ENCODE results near the gene PCSK5. TPM values are rescaled to one million over a fixed set of nuclear protein-coding genes. Genes with fewer than 3 reads are reported as not detected.

Gene PCSK5
- total and polyA plus RNA-seq, 4 experiments from 2014 or later: 3.4 to 8.4 (median 6.5) TPM

- ChIA-PET CTCF (ENCODE audit: partially characterized antibody) (no interaction called here), POLR2A (ENCODE audit: partially characterized antibody) (no interaction called here)
- Histone ChIP-seq H3K4me3 (ENCODE audit: low read length in 2 of 2) (no peak overlapping the region), H3K36me3 (ENCODE audit: insufficient read depth, low read length) (peaks cover 7% of the 10 kb centered on the region), H3K27me3 (ENCODE audit: insufficient read depth, low read length) (no peaks in the 10 kb centered on the region), H3K27ac (ENCODE audit: low read depth, low read length) (no peak overlapping the region), H3K4me1 (ENCODE audit: insufficient read depth, low read length) (no peaks in the 10 kb centered on the region), H3K9me3 (ENCODE audit: control insufficient read depth in 1 of 2, low read length in 2 of 2) (no peaks in the 10 kb centered on the region)
- Mint-ChIP-seq H3K36me3 (peaks cover 31 to 32% of the 10 kb centered on the region in 2 donors), H3K27me3 (no peaks in the 10 kb centered on the region), H3K27ac (no peak overlapping the region), H3K4me3 (no peak overlapping the region), H3K9me3 (no peaks in the 10 kb centered on the region), H3K4me1 (no peaks in the 10 kb centered on the region)
- intact Hi-C loops (cut with micrococcal nuclease): no loop called here
- no peak for DNase-seq
Measured at GRCh38 chr9:76162751-76163500, 272.5 kb downstream of the PCSK5 start.

DNA sequence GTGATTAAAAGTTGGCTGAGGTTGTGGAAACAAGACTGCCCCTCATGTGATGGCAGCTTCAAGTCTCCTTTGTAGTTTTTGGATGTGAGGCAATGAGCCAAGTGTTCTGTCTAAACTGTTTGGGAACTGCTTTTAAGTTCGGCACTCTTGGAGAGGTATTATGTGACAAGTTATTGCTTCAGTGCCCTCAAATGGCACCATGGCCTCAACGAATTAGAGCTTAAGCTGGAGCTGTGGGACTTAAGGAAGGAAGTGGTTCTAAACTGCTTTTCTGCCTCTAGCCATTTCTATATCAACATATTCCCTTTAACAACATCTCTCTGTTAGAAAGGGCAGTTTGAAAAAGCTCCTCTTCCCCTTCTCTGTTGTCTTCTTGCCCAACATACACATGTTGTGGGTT, 276.1 kb downstream of the PCSK5 start:
- Histone ChIP-seq H3K27ac (ENCODE audit: low read depth, low read length) (no peak overlapping the region), H3K27me3 (ENCODE audit: insufficient read depth, low read length) (no peaks in the 10 kb centered on the region), H3K4me3 (ENCODE audit: low read length in 2 of 2) (no peak overlapping the region), H3K4me1 (ENCODE audit: insufficient read depth, low read length) (no peaks in the 10 kb centered on the region), H3K9me3 (ENCODE audit: control insufficient read depth in 1 of 2, low read length in 2 of 2) (no peaks in the 10 kb centered on the region), H3K36me3 (ENCODE audit: insufficient read depth, low read length) (no peaks in the 10 kb centered on the region)
- Mint-ChIP-seq H3K27me3 (no peaks in the 10 kb centered on the region), H3K4me3 (no peak overlapping the region), H3K36me3 (peaks cover 24 to 33% of the 10 kb centered on the region in 2 donors), H3K9me3 (no peaks in the 10 kb centered on the region), H3K4me1 (no peaks in the 10 kb centered on the region), H3K27ac (peak overlapping the region in 1 of 7 donors; percentile 37)
- POLR2A ChIA-PET (ENCODE audit: partially characterized antibody): no interaction called here
- CTCF ChIA-PET (ENCODE audit: partially characterized antibody): interaction anchor here (0.9 kb wide), 1 partner anchor 12 kb away, joined by 3 read pairs; no protein-coding TSS in a partner anchor
- no peak for DNase-seq
- intact Hi-C loops (cut with micrococcal nuclease): no loop called here

DNA sequence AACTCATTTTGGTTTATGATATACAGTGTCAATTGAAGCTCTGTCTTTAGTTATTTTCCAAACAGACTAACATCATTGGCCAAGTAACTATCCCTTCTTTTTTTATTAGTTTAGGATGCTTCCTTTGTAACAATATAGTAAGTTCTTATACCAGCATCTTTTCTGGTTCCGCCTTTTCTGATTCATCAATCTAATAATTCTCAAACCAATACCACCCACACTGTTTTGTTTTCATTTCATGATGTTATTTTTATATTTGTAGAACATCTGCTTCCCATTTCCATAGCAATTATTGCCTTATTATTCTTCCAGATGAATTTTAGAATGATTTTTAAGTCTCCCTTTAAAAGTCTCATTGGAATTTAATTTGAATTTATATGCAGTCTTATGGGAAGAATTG, 285.7 kb downstream of the PCSK5 start:
- no peak overlapping the region for H3K4me3 ChIP-seq (ENCODE audit: low read length in 2 of 2)
- intact Hi-C loops (cut with micrococcal nuclease): loop anchor here (10.0 kb wide), 1 partner anchor 151 kb away; no protein-coding TSS in a partner anchor
- DNase-seq: no peak
- H3K36me3 ChIP-seq (ENCODE audit: insufficient read depth, low read length): no peaks in the 10 kb centered on the region
- H3K4me1 ChIP-seq (ENCODE audit: insufficient read depth, low read length): no peaks in the 10 kb centered on the region
- POLR2A ChIA-PET (ENCODE audit: partially characterized antibody): no interaction called here
- no peaks in the 10 kb centered on the region for H3K4me1 Mint-ChIP-seq
- H3K36me3 Mint-ChIP-seq: peaks cover 16 to 30% of the 10 kb centered on the region in 2 donors
- H3K27ac Mint-ChIP-seq: no peak overlapping the region
- peaks cover 0 to 4% (median 1%) of the 10 kb centered on the region in 8 donors for H3K9me3 Mint-ChIP-seq
- H3K27me3 Mint-ChIP-seq: no peaks in the 10 kb centered on the region
- no peaks in the 10 kb centered on the region for H3K9me3 ChIP-seq (ENCODE audit: control insufficient read depth in 1 of 2, low read length in 2 of 2)
- H3K4me3 Mint-ChIP-seq: no peak overlapping the region
- H3K27me3 ChIP-seq (ENCODE audit: insufficient read depth, low read length): no peaks in the 10 kb centered on the region
- CTCF ChIA-PET (ENCODE audit: partially characterized antibody): no interaction called here
- no peak overlapping the region for H3K27ac ChIP-seq (ENCODE audit: low read depth, low read length)

- no peak for DNase-seq
- Histone ChIP-seq H3K4me3 (ENCODE audit: low read length in 2 of 2) (no peak overlapping the region), H3K36me3 (ENCODE audit: insufficient read depth, low read length) (no peaks in the 10 kb centered on the region), H3K27ac (ENCODE audit: low read depth, low read length) (no peak overlapping the region), H3K9me3 (ENCODE audit: control insufficient read depth in 1 of 2, low read length in 2 of 2) (no peaks in the 10 kb centered on the region), H3K27me3 (ENCODE audit: insufficient read depth, low read length) (no peaks in the 10 kb centered on the region), H3K4me1 (ENCODE audit: insufficient read depth, low read length) (no peaks in the 10 kb centered on the region)
- H3K4me3 Mint-ChIP-seq: no peak overlapping the region
- intact Hi-C loops (cut with micrococcal nuclease): loop anchor here (10.0 kb wide), 1 partner anchor 153 kb away; no protein-coding TSS in a partner anchor
- H3K9me3 Mint-ChIP-seq: peaks cover 0 to 4% (median 1%) of the 10 kb centered on the region in 8 donors
- H3K36me3 Mint-ChIP-seq: peaks cover 14 to 38% of the 10 kb centered on the region in 2 donors
- H3K27me3 Mint-ChIP-seq: no peaks in the 10 kb centered on the region
- H3K27ac Mint-ChIP-seq: no peak overlapping the region
- ChIA-PET POLR2A (ENCODE audit: partially characterized antibody) (no interaction called here), CTCF (ENCODE audit: partially characterized antibody) (interaction anchor here (1.0 kb wide), 1 partner anchor 11 kb away, joined by 3 read pairs; no protein-coding TSS in a partner anchor)
- no peaks in the 10 kb centered on the region for H3K4me1 Mint-ChIP-seq
Measured at GRCh38 chr9:76177931-76178330, 287.5 kb downstream of the PCSK5 start.

- peaks cover 6 to 42% of the 10 kb centered on the region in 2 donors for H3K36me3 Mint-ChIP-seq
- intact Hi-C loops (cut with micrococcal nuclease): no loop called here
Measured at GRCh38 chr9:76180541-76180940, 290.1 kb downstream of the PCSK5 start.

DNA sequence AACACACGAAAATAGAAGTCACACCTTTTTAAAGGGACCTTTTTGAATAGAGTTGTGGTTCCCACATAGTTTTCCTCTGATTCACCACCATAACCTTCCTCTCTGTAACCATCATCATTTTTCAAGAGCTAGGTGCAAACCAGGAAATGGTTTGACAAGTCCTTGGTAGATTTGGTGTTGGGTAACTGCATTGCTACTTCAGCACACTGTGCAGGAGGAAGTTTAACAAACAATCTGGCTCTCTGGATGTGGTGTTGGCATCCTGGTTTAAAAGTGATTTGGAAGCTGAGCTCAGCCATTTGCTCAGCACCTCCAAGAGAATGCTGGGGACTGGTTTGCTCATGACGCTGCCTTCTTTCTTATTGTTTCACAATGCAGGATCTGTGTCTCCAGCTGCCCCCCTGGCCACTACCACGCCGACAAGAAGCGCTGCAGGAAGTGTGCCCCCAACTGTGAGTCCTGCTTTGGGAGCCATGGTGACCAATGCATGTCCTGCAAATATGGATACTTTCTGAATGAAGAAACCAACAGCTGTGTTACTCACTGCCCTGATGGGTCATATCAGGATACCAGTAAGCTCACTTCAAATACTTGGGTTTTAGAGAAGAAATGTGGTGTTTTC, 290.7 kb downstream of the PCSK5 start:
- H3K4me1 ChIP-seq (ENCODE audit: insufficient read depth, low read length): no peaks in the 10 kb centered on the region
- H3K9me3 ChIP-seq (ENCODE audit: control insufficient read depth in 1 of 2, low read length in 2 of 2): no peaks in the 10 kb centered on the region
- CTCF ChIA-PET (ENCODE audit: partially characterized antibody): no interaction called here
- intact Hi-C loops (cut with micrococcal nuclease): no loop called here
- H3K27ac Mint-ChIP-seq: no peak overlapping the region
- H3K4me3 Mint-ChIP-seq: no peak overlapping the region
- H3K27ac ChIP-seq (ENCODE audit: low read depth, low read length): no peak overlapping the region
- H3K36me3 ChIP-seq (ENCODE audit: insufficient read depth, low read length): no peaks in the 10 kb centered on the region
- POLR2A ChIA-PET (ENCODE audit: partially characterized antibody): no interaction called here
- no peak overlapping the region for H3K4me3 ChIP-seq (ENCODE audit: low read length in 2 of 2)
- peaks cover 6 to 38% of the 10 kb centered on the region in 2 donors for H3K36me3 Mint-ChIP-seq
- peaks cover 0 to 2% (median 0%) of the 10 kb centered on the region in 8 donors for H3K9me3 Mint-ChIP-seq
- no peak for DNase-seq
- H3K27me3 Mint-ChIP-seq: no peaks in the 10 kb centered on the region
- no peaks in the 10 kb centered on the region for H3K27me3 ChIP-seq (ENCODE audit: insufficient read depth, low read length)
- no peaks in the 10 kb centered on the region for H3K4me1 Mint-ChIP-seq

More at GRCh38 chr9:76180541-76180940, 290.1 kb downstream of the PCSK5 start:
- no peaks in the 10 kb centered on the region for H3K4me1 ChIP-seq (ENCODE audit: insufficient read depth, low read length)
- no peaks in the 10 kb centered on the region for H3K27me3 Mint-ChIP-seq
- H3K9me3 ChIP-seq (ENCODE audit: control insufficient read depth in 1 of 2, low read length in 2 of 2): no peaks in the 10 kb centered on the region
- H3K4me1 Mint-ChIP-seq: no peaks in the 10 kb centered on the region
- DNase-seq: no peak
- POLR2A ChIA-PET (ENCODE audit: partially characterized antibody): interaction anchor here (0.5 kb wide), 1 partner anchor 740 kb away, joined by 3 read pairs; no protein-coding TSS in a partner anchor
- peaks cover 0 to 2% (median 0%) of the 10 kb centered on the region in 8 donors for H3K9me3 Mint-ChIP-seq
- H3K27me3 ChIP-seq (ENCODE audit: insufficient read depth, low read length): no peaks in the 10 kb centered on the region
- no peak overlapping the region for H3K4me3 Mint-ChIP-seq
- CTCF ChIA-PET (ENCODE audit: partially characterized antibody): no interaction called here
- no peak overlapping the region for H3K27ac Mint-ChIP-seq
- H3K36me3 ChIP-seq (ENCODE audit: insufficient read depth, low read length): no peaks in the 10 kb centered on the region
- H3K4me3 ChIP-seq (ENCODE audit: low read length in 2 of 2): no peak overlapping the region
- H3K27ac ChIP-seq (ENCODE audit: low read depth, low read length): no peak overlapping the region

- H3K27me3 Mint-ChIP-seq: no peaks in the 10 kb centered on the region
- ChIA-PET CTCF (ENCODE audit: partially characterized antibody) (no interaction called here), POLR2A (ENCODE audit: partially characterized antibody) (no interaction called here)
- no peak overlapping the region for H3K27ac Mint-ChIP-seq
- no peak overlapping the region for H3K27ac ChIP-seq (ENCODE audit: low read depth, low read length)
- no peaks in the 10 kb centered on the region for H3K4me1 ChIP-seq (ENCODE audit: insufficient read depth, low read length)
- H3K9me3 ChIP-seq (ENCODE audit: control insufficient read depth in 1 of 2, low read length in 2 of 2): no peaks in the 10 kb centered on the region
- no peaks in the 10 kb centered on the region for H3K36me3 ChIP-seq (ENCODE audit: insufficient read depth, low read length)
- no peaks in the 10 kb centered on the region for H3K4me1 Mint-ChIP-seq
- peaks cover 0 to 2% (median 0%) of the 10 kb centered on the region in 8 donors for H3K9me3 Mint-ChIP-seq
- intact Hi-C loops (cut with micrococcal nuclease): no loop called here
- no peak for DNase-seq
- no peak overlapping the region for H3K4me3 ChIP-seq (ENCODE audit: low read length in 2 of 2)
- no peak overlapping the region for H3K4me3 Mint-ChIP-seq
- H3K36me3 Mint-ChIP-seq: peaks cover 6 to 37% of the 10 kb centered on the region in 2 donors
- H3K27me3 ChIP-seq (ENCODE audit: insufficient read depth, low read length): no peaks in the 10 kb centered on the region
Measured at GRCh38 chr9:76181781-76182180, 291.3 kb downstream of the PCSK5 start.

Measured in CD4-positive, alpha-beta memory T cell (primary cell).